HepG2 (cell line): ENCODE measurements around the gene MAN1B1. TPM values are rescaled to one million over a fixed set of nuclear protein-coding genes. Genes with fewer than 3 reads are reported as not detected.

ENCODE experiments used
- ATAC-seq: fragments of 200-7000 bp; cut with Tn5 transposase; 3 replicates; pipeline ENCODE4 v1.9.1; 2020; ENCODE audit warnings: mild to moderate bottlenecking, moderate library complexity
- BruUV-seq: library from RNA; stranded (reverse); fragments of 400-500 nt; replicated peaks from 2 replicates; lab custom pipeline; 2021; lab: Mats Ljungman, UMichigan
- CTCF ChIA-PET: fragments of 300-600 bp; formaldehyde crosslinking; extraction: SDS; loops from one replicate; lab custom pipeline; 2021; ENCODE audit warnings: low total read pairs, inconsistent platforms, low intra/inter-chr PET ratio; lab: Yijun Ruan, JAX
- POLR2A ChIA-PET: fragments of 350-600 bp; sonication (Branson Sonifier 250); formaldehyde crosslinking; loops from one replicate; lab custom pipeline; 2020; ENCODE audit warnings: antibody characterized with exemption, inconsistent platforms; lab: Yijun Ruan, JAX
- DNase-seq: peaks from one replicate; pipeline ENCODE4 v3.0.0-alpha.2; 2015; ENCODE audit warnings: low spot score
- FAIRE-seq: peaks from 3 replicates; lab custom pipeline; 2011; peaks lifted over from hg19 to GRCh38; lab: Jason Lieb, UNC
- H2AFZ ChIP-seq: one replicate; pipeline ENCODE4 v1.6.1; 2011; ENCODE audit warnings: low read length, inconsistent platforms
- H3K27ac ChIP-seq: fragments of 300-600 bp; 3 replicates; pipeline ENCODE4 v1.8.0; 2011; ENCODE audit warnings: mixed run types, mild to moderate bottlenecking, mixed read lengths, low read length, inconsistent platforms; ENCODE audit not compliant: insufficient read depth; ENCODE audit errors: extremely low read length
- H3K27me3 ChIP-seq, 2 experiments: fragments of 200-600 bp in 1 of 2; 2 replicates in 1 of 2; 3 replicates in 1 of 2; pipeline versions ENCODE4 v1.6.0 to v1.8.0; 2011; ENCODE audit warnings: low read length in 2 of 2, mild to moderate bottlenecking in 2 of 2, moderate library complexity in 2 of 2, inconsistent platforms in 1 of 2; ENCODE audit not compliant: insufficient read depth in 2 of 2, control insufficient read depth in 1 of 2
- H3K36me3 ChIP-seq, 2 experiments: fragments of 200-600 bp in 1 of 2; replicated peaks in 1 of 2; 2 replicates in 1 of 2; 3 replicates in 1 of 2; pipeline versions ENCODE4 v1.5.1 to v1.8.0; 2011; ENCODE audit warnings: low read length in 2 of 2, inconsistent platforms in 1 of 2; ENCODE audit not compliant: insufficient read depth in 2 of 2, control insufficient read depth in 1 of 2
- H3K4me1 ChIP-seq: 2 replicates; pipeline ENCODE4 v1.5.1; 2012; ENCODE audit warnings: low read length, inconsistent platforms; ENCODE audit not compliant: insufficient read depth
- H3K4me2 ChIP-seq: 2 replicates; pipeline ENCODE4 v1.6.0; 2011; ENCODE audit warnings: low read depth, low read length, inconsistent platforms
- H3K4me3 ChIP-seq, 3 experiments: fragments of 200-600 bp in 1 of 3; sonication (generic), shearing (Covaris generic) in 1 of 3; replicated peaks in 1 of 3; 2 replicates each; pipeline ENCODE4 v1.5.1; 2011 to 2016; ENCODE audit warnings: low read length in 3 of 3, inconsistent platforms in 2 of 3, low read depth in 2 of 3, mild to moderate bottlenecking in 2 of 3, control low read depth in 1 of 3, mixed read lengths in 1 of 3; ENCODE audit not compliant: insufficient read depth in 1 of 3
- H3K79me2 ChIP-seq: one replicate; pipeline ENCODE4 v1.6.1; 2011; ENCODE audit warnings: low read length, inconsistent platforms; ENCODE audit not compliant: insufficient read depth
- H3K9ac ChIP-seq: 2 replicates; pipeline ENCODE4 v1.6.0; 2011; ENCODE audit warnings: mild to moderate bottlenecking, low read depth, low read length, inconsistent platforms; ENCODE audit not compliant: insufficient read depth
- H3K9me3 ChIP-seq: 2 replicates; pipeline ENCODE4 v1.5.1; 2012; ENCODE audit warnings: mild to moderate bottlenecking, low read length
- H4K20me1 ChIP-seq: 2 replicates; pipeline ENCODE4 v1.6.0; 2011; ENCODE audit warnings: inconsistent platforms, mild to moderate bottlenecking, low read length, moderate library complexity; ENCODE audit not compliant: insufficient read depth
- CREB1 ChIP-seq, 2 experiments: fragments of 450-650 bp in 1 of 2; IDR thresholded peaks; 2 replicates each; pipeline ENCODE4 v1.6.1; 2016 to 2017; ENCODE audit warnings: control low read depth in 1 of 2, mild to moderate bottlenecking in 1 of 2, missing compliant biosample characterization in 1 of 2, missing genetic modification characterization in 1 of 2
- ERF ChIP-seq: IDR thresholded peaks from 2 replicates; pipeline ENCODE4 v1.6.1; 2018; ENCODE audit warnings: missing biosample characterization, missing genetic modification reagents
- KDM1A ChIP-seq: IDR thresholded peaks from 2 replicates; pipeline ENCODE4 v1.6.1; 2016; ENCODE audit warnings: missing compliant biosample characterization
- NCOA2 ChIP-seq: sonication (generic); formaldehyde crosslinking; IDR thresholded peaks from 2 replicates; pipeline ENCODE4 v1.8.0; 2022; ENCODE audit warnings: inconsistent platforms
- POLR2A ChIP-seq, 2 experiments: IDR thresholded peaks; 2 replicates each; pipeline ENCODE4 v1.6.1; 2011; ENCODE audit warnings: low read depth in 2 of 2, low read length in 2 of 2, mild to moderate bottlenecking in 1 of 2, moderate library complexity in 1 of 2; ENCODE audit not compliant: insufficient read depth in 1 of 2
- ZNF460 ChIP-seq: sonication (generic); formaldehyde crosslinking; IDR thresholded peaks from 2 replicates; pipeline ENCODE4 v1.5.1; 2020; ENCODE audit warnings: missing genetic modification reagents, mild to moderate bottlenecking, borderline replicate concordance
- ZNF530 ChIP-seq: sonication (generic); formaldehyde crosslinking; IDR thresholded peaks from 2 replicates; pipeline ENCODE4 v1.5.0; 2020; ENCODE audit warnings: low read depth, mild to moderate bottlenecking, missing genetic modification reagents
- WGBS: methylation state at CpG from one replicate; pipeline ENCODE4 v1.1.6; 2017; ENCODE audit warnings: low lambda C conversion rate; 5-methylcytosine and 5-hydroxymethylcytosine counted together
- in situ Hi-C: cut with HindIII; loops from 2 replicates; pipeline ENCODE4 v1.10.0; 2017; ENCODE audit warnings: low pct_unique_long_range_greater_than_20kb; ENCODE audit not compliant: extremely low pct_ligation_motif_present
- intact Hi-C: fragments of 100-400 bp; cut with micrococcal nuclease; formaldehyde crosslinking; loops from one replicate; pipeline ENCODE4 v1.10.0; 2022; ENCODE audit not compliant: unreplicated experiment
- polyA plus RNA-seq, 8 experiments: library from polyadenylated mRNA; depleted of rRNA in 3 of 8; stranded (reverse) in 7 of 8; unstranded in 1 of 8; fragments of >200 nt; fragmentation: Illumina TruSeq in 4 of 8; extraction: Trizol in 4 of 8; gene quantifications; 2 replicates each; pipeline versions ENCODE4 v1.2.1 to v1.2.3, GENCODE V29; 2011 to 2016; ENCODE audit warnings: low read depth in 4 of 8, missing spikeins in 1 of 8, mixed read lengths in 1 of 8; ENCODE audit not compliant: insufficient read depth in 1 of 8
- total RNA-seq, 5 experiments: library from RNA; depleted of rRNA; stranded (reverse); fragments of >200 nt; fragmentation: Illumina TruSeq; extraction: Trizol; gene quantifications; 2 replicates each; pipeline ENCODE4 v1.2.3, GENCODE V29; 2016; ENCODE audit warnings: low read depth in 1 of 5
- TF ChIP-seq, protein P1 (sequence below): sonication (generic); formaldehyde crosslinking; conservative IDR thresholded peaks from 2 replicates; pipeline ENCODE4 v1.8.1; 2023; ENCODE audit warnings: missing genetic modification reagents
- TF ChIP-seq, protein P2 (sequence below): sonication (generic); formaldehyde crosslinking; IDR thresholded peaks from 2 replicates; pipeline ENCODE4 v1.5.0; 2020; ENCODE audit warnings: missing genetic modification reagents, mild to moderate bottlenecking, borderline replicate concordance
- TF ChIP-seq, protein P3 (sequence below): fragments of 450-650 bp; IDR thresholded peaks from 2 replicates; pipeline ENCODE4 v1.6.1; 2016

The MAN1B1 gene
- total and polyA plus RNA-seq, 2 of the 13 experiments (the other 11 are each of a cell fraction or from before 2014, with no cell fraction given), result 48.9 to 59.5 TPM

DNA sequence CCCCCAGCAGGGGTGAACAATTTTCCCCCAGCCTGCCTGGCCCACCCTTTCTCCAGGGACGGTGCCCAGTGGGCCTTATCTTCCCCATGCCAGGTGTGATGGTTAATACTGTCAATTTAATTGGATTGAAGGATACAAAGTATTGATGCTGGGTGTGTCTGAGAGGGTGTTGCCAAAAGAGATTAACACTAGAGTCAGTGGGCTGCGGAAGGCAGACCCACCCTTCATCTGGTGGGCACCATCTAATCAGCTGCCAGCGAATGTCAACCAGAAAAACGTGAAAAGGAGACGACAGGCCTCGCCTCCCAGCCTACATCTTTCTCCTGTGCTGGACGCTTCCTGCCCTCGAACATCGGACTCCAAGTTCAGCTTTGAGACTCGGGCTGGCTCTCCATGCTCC lies 49.3 kb upstream of the MAN1B1 start (continued):
- TF ChIP-seq, protein P1, sequence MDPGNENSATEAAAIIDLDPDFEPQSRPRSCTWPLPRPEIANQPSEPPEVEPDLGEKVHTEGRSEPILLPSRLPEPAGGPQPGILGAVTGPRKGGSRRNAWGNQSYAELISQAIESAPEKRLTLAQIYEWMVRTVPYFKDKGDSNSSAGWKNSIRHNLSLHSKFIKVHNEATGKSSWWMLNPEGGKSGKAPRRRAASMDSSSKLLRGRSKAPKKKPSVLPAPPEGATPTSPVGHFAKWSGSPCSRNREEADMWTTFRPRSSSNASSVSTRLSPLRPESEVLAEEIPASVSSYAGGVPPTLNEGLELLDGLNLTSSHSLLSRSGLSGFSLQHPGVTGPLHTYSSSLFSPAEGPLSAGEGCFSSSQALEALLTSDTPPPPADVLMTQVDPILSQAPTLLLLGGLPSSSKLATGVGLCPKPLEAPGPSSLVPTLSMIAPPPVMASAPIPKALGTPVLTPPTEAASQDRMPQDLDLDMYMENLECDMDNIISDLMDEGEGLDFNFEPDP (CRISPR knock-in tag), result no peak
- TF ChIP-seq, all 625 proteins: peak for 0

DNA sequence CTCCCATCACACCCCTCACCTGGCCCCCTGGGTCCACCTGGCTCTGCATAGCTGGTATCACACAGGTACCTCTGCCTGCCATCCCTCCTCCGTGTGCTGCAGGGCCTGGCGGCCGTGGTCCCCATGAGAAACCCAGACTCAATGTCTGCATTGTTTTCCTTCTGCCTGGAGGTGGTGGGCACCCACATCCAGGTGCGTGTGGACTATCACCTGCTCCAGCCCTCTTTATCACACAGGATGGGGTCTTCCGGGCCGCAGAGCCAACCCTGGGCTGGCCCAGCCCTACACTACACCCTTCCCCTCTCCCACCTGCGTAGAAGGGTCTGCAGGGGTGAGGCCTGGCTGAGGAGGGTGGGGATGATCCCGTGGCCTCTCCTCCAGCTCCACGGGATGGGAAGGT lies 47.9 kb upstream of the MAN1B1 start:
- Histone ChIP-seq H3K36me3 (no peaks in the 10 kb centered on the region), H3K79me2 (no peaks in the 10 kb centered on the region), H3K9me3 (no peaks in the 10 kb centered on the region), H3K4me3 (no peak overlapping the region), H3K4me1 (peaks cover 18% of the 10 kb centered on the region; the same call in 1 of the 2 replicates), H3K27ac (no peak overlapping the region), H3K9ac (no peak overlapping the region), H4K20me1 (peaks cover under 1% of the 10 kb centered on the region; the same call in 1 of the 2 replicates), H3K27me3 (peaks cover 0 to 7% of the 10 kb centered on the region in 2 experiments; a peak in 2 of 5 replicates), H2AFZ (no peak overlapping the region), H3K4me2 (no peak overlapping the region)
- no TSS peak for BruUV-seq
- CTCF ChIA-PET, result no interaction called here
- no peak for FAIRE-seq
- 81% methylated on average over 8 of the region's 9 CpGs for WGBS
- POLR2A ChIA-PET, result no interaction called here
- in situ Hi-C loops, result loop anchor here (10.0 kb wide), 1 partner anchor 194 kb away; the partner anchor contains the start of genes AJM1 and PHPT1
- no peak for TF ChIP-seq ZNF530 (CRISPR knock-in tag)
- TF ChIP-seq, protein P2, sequence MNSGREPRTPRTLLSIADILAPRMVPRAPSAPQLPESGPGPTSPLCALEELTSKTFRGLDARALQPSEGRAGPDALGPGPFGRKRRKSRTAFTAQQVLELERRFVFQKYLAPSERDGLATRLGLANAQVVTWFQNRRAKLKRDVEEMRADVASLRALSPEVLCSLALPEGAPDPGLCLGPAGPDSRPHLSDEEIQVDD (CRISPR knock-in tag), result no peak
- TF ChIP-seq, protein P3, sequence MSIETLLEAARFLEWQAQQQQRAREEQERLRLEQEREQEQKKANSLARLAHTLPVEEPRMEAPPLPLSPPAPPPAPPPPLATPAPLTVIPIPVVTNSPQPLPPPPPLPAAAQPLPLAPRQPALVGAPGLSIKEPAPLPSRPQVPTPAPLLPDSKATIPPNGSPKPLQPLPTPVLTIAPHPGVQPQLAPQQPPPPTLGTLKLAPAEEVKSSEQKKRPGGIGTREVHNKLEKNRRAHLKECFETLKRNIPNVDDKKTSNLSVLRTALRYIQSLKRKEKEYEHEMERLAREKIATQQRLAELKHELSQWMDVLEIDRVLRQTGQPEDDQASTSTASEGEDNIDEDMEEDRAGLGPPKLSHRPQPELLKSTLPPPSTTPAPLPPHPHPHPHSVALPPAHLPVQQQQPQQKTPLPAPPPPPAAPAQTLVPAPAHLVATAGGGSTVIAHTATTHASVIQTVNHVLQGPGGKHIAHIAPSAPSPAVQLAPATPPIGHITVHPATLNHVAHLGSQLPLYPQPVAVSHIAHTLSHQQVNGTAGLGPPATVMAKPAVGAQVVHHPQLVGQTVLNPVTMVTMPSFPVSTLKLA, result no peak
- no peak for TF ChIP-seq ZNF460 (CRISPR knock-in tag)
- no peak for TF ChIP-seq ERF (CRISPR knock-in tag)
- TF ChIP-seq CREB1 (IDR thresholded peaks at IDR 0.05), result no peak
- TF ChIP-seq CREB1 (CRISPR knock-in tag; IDR thresholded peaks at IDR 0.05), result no peak
- no peak for TF ChIP-seq POLR2A (IDR thresholded peaks at IDR 0.05; ENCODE audit: insufficient read depth in 1 of 2, low read depth in 2 of 2, low read length in 2 of 2)
- no peak for TF ChIP-seq NCOA2 (CRISPR knock-in tag)
- TF ChIP-seq KDM1A, result no peak
- no peak for ATAC-seq
- DNase-seq, result no peak
- intact Hi-C loops, result no loop called here
